ENCODE measurements around the gene MEX3D. TPM values are rescaled to one million over a fixed set of nuclear protein-coding genes. Genes with fewer than 3 reads are reported as not detected.
"Not testable (repeated sequence)": the region's sequence is repeated elsewhere in the genome, so short reads cannot be mapped to it uniquely, and the experiment has no call there.

Gene MEX3D
- total and polyA plus RNA-seq, 4 donors, result 17.0 to 43.6 (median 34.5) TPM

GRCh38 chr19:1524287-1524971, 43.7 kb downstream of the MEX3D start:
- Histone ChIP-seq H3K36me3 (ENCODE audit: control insufficient read depth, insufficient read depth, low read length) (peaks cover 33% of the 10 kb centered on the region), H3K4me3 (ENCODE audit: low read depth, low read length) (no peak overlapping the region), H3K27me3 (ENCODE audit: control insufficient read depth, insufficient read depth, low read length) (peaks cover 20% of the 10 kb centered on the region), H3K27ac (ENCODE audit: low read depth, low read length) (no peak overlapping the region), H3K9me3 (ENCODE audit: control insufficient read depth, insufficient read depth, low read length) (no peaks in the 10 kb centered on the region), H3K4me1 (ENCODE audit: control insufficient read depth, insufficient read depth, low read length) (peaks cover 29% of the 10 kb centered on the region)
- peak in 1 of 6 donors; percentile 45 for DNase-seq (ENCODE audit: low read depth in 4 of 6, low spot score in 6 of 6)
- 10% methylated on average over 49 of the region's 49 CpGs for WGBS (ENCODE audit: insufficient coverage)

GRCh38 chr19:1523412-1524286, 44.5 kb downstream of the MEX3D start, which contains the start of gene PLK5:
TSS of gene PLK5 (plus strand) at chr19:1524077. CDS start at chr19:1526997, 2,920 bp downstream.
- H3K4me1 ChIP-seq (ENCODE audit: control insufficient read depth, insufficient read depth, low read length), result peaks cover 29% of the 10 kb centered on the region
- H3K27me3 ChIP-seq (ENCODE audit: control insufficient read depth, insufficient read depth, low read length), result peaks cover 20% of the 10 kb centered on the region
- no peaks in the 10 kb centered on the region for H3K9me3 ChIP-seq (ENCODE audit: control insufficient read depth, insufficient read depth, low read length)
- H3K27ac ChIP-seq (ENCODE audit: low read depth, low read length), result no peak within 1 kb of the TSS
- peaks cover 25% of the 10 kb centered on the region for H3K36me3 ChIP-seq (ENCODE audit: control insufficient read depth, insufficient read depth, low read length)
- peak in 2 of 6 donors; percentile 48 to 50 for DNase-seq (ENCODE audit: low read depth in 4 of 6, low spot score in 6 of 6)
- 7% methylated on average over 92 of the region's 92 CpGs for WGBS (ENCODE audit: insufficient coverage)
- H3K4me3 ChIP-seq (ENCODE audit: low read depth, low read length), result no peak within 1 kb of the TSS

DNA sequence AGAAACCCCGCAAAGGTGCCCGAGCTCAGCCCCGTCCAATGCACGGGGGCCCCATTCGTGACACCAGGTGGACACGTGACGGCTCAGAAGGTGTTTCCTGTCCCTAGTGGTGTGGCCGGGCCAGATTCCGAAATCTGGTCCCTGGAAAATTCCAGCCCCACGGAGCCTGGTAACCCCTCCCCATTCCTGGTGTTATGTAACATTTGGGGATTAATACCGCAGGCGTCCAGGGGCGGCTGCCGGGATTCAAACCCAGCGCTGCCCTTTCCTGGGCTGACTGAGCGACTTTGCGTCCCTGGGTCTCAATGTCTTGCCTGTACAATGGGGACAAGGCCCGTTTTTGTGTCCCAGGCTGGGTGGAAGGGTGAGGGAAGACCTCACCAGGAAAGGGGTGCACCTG, 45.3 kb downstream of the MEX3D start:
- Histone ChIP-seq H3K4me3 (ENCODE audit: low read depth, low read length) (no peak overlapping the region), H3K9me3 (ENCODE audit: control insufficient read depth, insufficient read depth, low read length) (no peaks in the 10 kb centered on the region), H3K27me3 (ENCODE audit: control insufficient read depth, insufficient read depth, low read length) (peaks cover 20% of the 10 kb centered on the region), H3K27ac (ENCODE audit: low read depth, low read length) (no peak overlapping the region), H3K36me3 (ENCODE audit: control insufficient read depth, insufficient read depth, low read length) (peaks cover 20% of the 10 kb centered on the region), H3K4me1 (ENCODE audit: control insufficient read depth, insufficient read depth, low read length) (peaks cover 29% of the 10 kb centered on the region)
- no peak for DNase-seq (ENCODE audit: low read depth in 4 of 6, low spot score in 6 of 6)
- 81% methylated on average over 17 of the region's 18 CpGs for WGBS (ENCODE audit: insufficient coverage)

- Histone ChIP-seq H3K27me3 (ENCODE audit: control insufficient read depth, insufficient read depth, low read length) (peaks cover 20% of the 10 kb centered on the region), H3K4me1 (ENCODE audit: control insufficient read depth, insufficient read depth, low read length) (peaks cover 29% of the 10 kb centered on the region), H3K27ac (ENCODE audit: low read depth, low read length) (peak overlapping the region; percentile 60), H3K9me3 (ENCODE audit: control insufficient read depth, insufficient read depth, low read length) (no peaks in the 10 kb centered on the region), H3K4me3 (ENCODE audit: low read depth, low read length) (no peak overlapping the region), H3K36me3 (ENCODE audit: control insufficient read depth, insufficient read depth, low read length) (peaks cover 17% of the 10 kb centered on the region)
- no peak for DNase-seq (ENCODE audit: low read depth in 4 of 6, low spot score in 6 of 6)
- WGBS (ENCODE audit: insufficient coverage), result 55% methylated on average over 8 of the region's 10 CpGs
Measured at GRCh38 chr19:1522061-1522460, 46.1 kb downstream of the MEX3D start.

GRCh38 chr19:1521636-1522035, 46.5 kb downstream of the MEX3D start:
- peak in 3 of 6 donors; percentile 48 to 82 (median 70) for DNase-seq (ENCODE audit: low read depth in 4 of 6, low spot score in 6 of 6)

DNA sequence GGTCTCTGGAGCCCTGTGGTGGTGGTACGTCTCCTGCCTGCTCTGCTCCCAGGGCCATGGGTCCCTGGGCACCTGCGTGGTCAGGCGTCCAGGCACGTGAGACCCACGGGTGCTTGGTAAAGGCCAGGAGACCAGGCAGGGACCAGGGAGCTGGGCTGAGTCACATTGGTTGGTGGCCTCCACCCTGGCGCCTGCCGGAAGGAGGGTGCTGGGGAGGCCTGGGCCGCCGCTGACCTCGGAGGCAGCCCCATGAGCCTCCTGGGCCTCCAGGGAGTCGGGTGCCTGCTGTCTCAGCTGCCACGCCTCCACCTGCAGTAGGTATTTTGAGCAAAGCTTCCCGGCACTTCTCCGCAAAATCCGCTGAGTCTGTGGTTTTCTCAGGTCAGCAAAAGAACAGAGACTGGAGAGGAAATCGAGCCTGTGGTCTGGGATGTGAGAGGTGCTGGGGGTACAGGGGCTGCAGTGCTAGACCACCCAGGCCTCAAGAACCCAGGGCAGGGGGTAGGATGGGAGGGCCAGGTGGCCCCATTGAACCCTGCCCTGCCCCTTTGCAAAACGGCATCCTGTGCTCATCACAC, 47.8 kb downstream of the MEX3D start:
- Histone ChIP-seq H3K27me3 (ENCODE audit: control insufficient read depth, insufficient read depth, low read length) (peaks cover 18% of the 10 kb centered on the region), H3K4me1 (ENCODE audit: control insufficient read depth, insufficient read depth, low read length) (peaks cover 27% of the 10 kb centered on the region), H3K9me3 (ENCODE audit: control insufficient read depth, insufficient read depth, low read length) (no peaks in the 10 kb centered on the region), H3K36me3 (ENCODE audit: control insufficient read depth, insufficient read depth, low read length) (peaks cover 2% of the 10 kb centered on the region), H3K27ac (ENCODE audit: low read depth, low read length) (no peak overlapping the region), H3K4me3 (ENCODE audit: low read depth, low read length) (no peak overlapping the region)
- no peak for DNase-seq (ENCODE audit: low read depth in 4 of 6, low spot score in 6 of 6)
- 85% methylated on average over 16 of the region's 17 CpGs for WGBS (ENCODE audit: insufficient coverage)

More at GRCh38 chr19:1521636-1522035, 46.5 kb downstream of the MEX3D start:
- H3K27me3 ChIP-seq (ENCODE audit: control insufficient read depth, insufficient read depth, low read length), result peaks cover 20% of the 10 kb centered on the region
- no peak overlapping the region for H3K4me3 ChIP-seq (ENCODE audit: low read depth, low read length)
- H3K36me3 ChIP-seq (ENCODE audit: control insufficient read depth, insufficient read depth, low read length), result peaks cover 14% of the 10 kb centered on the region
- 20% methylated on average over 14 of the region's 14 CpGs for WGBS (ENCODE audit: insufficient coverage)
- peaks cover 29% of the 10 kb centered on the region for H3K4me1 ChIP-seq (ENCODE audit: control insufficient read depth, insufficient read depth, low read length)
- peak overlapping the region; percentile 60 for H3K27ac ChIP-seq (ENCODE audit: low read depth, low read length)
- no peaks in the 10 kb centered on the region for H3K9me3 ChIP-seq (ENCODE audit: control insufficient read depth, insufficient read depth, low read length)

GRCh38 chr19:1519802-1520201, 48.3 kb downstream of the MEX3D start:
- not testable (repeated sequence) for DNase-seq (ENCODE audit: low read depth in 4 of 6, low spot score in 6 of 6); H3K27ac ChIP-seq (ENCODE audit: low read depth, low read length); H3K4me3 ChIP-seq (ENCODE audit: low read depth, low read length); H3K9me3 ChIP-seq (ENCODE audit: control insufficient read depth, insufficient read depth, low read length); H3K36me3 ChIP-seq (ENCODE audit: control insufficient read depth, insufficient read depth, low read length)
- Histone ChIP-seq H3K4me1 (ENCODE audit: control insufficient read depth, insufficient read depth, low read length) (peaks cover 23% of the 10 kb centered on the region), H3K27me3 (ENCODE audit: control insufficient read depth, insufficient read depth, low read length) (peaks cover 17% of the 10 kb centered on the region)
- WGBS (ENCODE audit: insufficient coverage), result 78% methylated on average over 8 of the region's 8 CpGs

DNA sequence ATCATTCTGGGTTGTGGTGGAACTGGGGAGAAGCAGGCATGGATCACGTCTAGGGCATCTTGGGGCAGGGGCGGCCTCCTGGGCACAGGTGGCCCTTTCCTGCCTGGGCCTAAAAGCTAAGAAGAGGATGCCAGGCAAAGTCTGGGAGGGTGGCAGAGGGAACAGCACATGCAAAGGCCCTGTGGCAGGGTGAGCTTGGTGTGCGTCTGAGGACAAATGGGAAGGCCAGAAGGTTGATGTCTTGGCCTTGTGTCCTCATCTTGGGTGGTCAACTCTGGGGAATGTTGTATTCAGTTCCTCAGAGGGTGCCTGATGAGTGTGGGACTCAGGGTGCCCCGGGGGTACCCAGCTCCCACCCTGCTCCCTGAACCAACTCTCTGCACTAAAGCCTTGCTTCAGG, 49.7 kb downstream of the MEX3D start:
- WGBS (ENCODE audit: insufficient coverage), result 89% methylated on average over 3 of the region's 4 CpGs
- Histone ChIP-seq H3K27ac (ENCODE audit: low read depth, low read length) (no peak overlapping the region), H3K36me3 (ENCODE audit: control insufficient read depth, insufficient read depth, low read length) (no peaks in the 10 kb centered on the region), H3K27me3 (ENCODE audit: control insufficient read depth, insufficient read depth, low read length) (peaks cover 22% of the 10 kb centered on the region), H3K9me3 (ENCODE audit: control insufficient read depth, insufficient read depth, low read length) (no peaks in the 10 kb centered on the region), H3K4me1 (ENCODE audit: control insufficient read depth, insufficient read depth, low read length) (peaks cover 22% of the 10 kb centered on the region), H3K4me3 (ENCODE audit: low read depth, low read length) (no peak overlapping the region)
- DNase-seq (ENCODE audit: low read depth in 4 of 6, low spot score in 6 of 6), result no peak

DNA sequence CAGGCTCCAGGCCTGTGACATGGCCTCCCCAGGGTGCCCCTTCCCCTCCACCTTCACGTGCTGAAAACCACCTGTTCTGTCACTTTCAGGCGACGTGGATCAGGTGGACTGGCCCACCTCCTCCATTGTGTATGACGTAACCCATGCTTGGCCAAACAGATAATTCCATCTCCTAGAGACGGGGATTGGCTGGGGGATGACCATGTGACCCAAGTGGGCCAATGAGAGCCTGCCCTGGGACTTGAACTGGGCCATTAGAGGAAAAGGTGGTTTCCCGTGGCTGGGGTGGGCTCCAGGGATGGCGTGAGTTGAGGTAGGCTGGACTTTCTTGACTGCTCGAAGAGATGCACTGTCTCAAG, 51.8 kb downstream of the MEX3D start:
- Histone ChIP-seq H3K36me3 (ENCODE audit: control insufficient read depth, insufficient read depth, low read length) (peaks cover 2% of the 10 kb centered on the region), H3K4me3 (ENCODE audit: low read depth, low read length) (no peak overlapping the region), H3K9me3 (ENCODE audit: control insufficient read depth, insufficient read depth, low read length) (no peaks in the 10 kb centered on the region), H3K4me1 (ENCODE audit: control insufficient read depth, insufficient read depth, low read length) (peaks cover 8% of the 10 kb centered on the region), H3K27me3 (ENCODE audit: control insufficient read depth, insufficient read depth, low read length) (peaks cover 33% of the 10 kb centered on the region), H3K27ac (ENCODE audit: low read depth, low read length) (no peak overlapping the region)
- no peak for DNase-seq (ENCODE audit: low read depth in 4 of 6, low spot score in 6 of 6)
- 62% methylated on average over 7 of the region's 8 CpGs for whole genome bisulfite sequencing (ENCODE audit: insufficient coverage)

Measured in spinal cord (tissue), 10 donors.